Ascending aorta (tissue), 2 donors: ENCODE measurements around the gene ALG12. TPM values are rescaled to one million over a fixed set of nuclear protein-coding genes. Genes with fewer than 3 reads are reported as not detected.

Experiments used
- DNase-seq, 2 donors: peaks; one replicate each; pipeline ENCODE4 v3.0.0-alpha.2; 2019; ENCODE audit warnings: low spot score in 2 of 2
- H3K27ac ChIP-seq, 2 donors: fragments of 200-600 bp; sonication (generic); one replicate each; pipeline ENCODE4 v1.5.1; 2016 to 2017; ENCODE audit warnings: mild to moderate bottlenecking in 1 of 2
- H3K27me3 ChIP-seq: fragments of 200-600 bp; sonication (generic); one replicate; pipeline ENCODE4 v1.5.1; 2017
- H3K36me3 ChIP-seq, 2 donors: fragments of 200-600 bp; sonication (generic); one replicate each; pipeline ENCODE4 v1.5.1; 2016
- H3K4me1 ChIP-seq, 2 donors: fragments of 200-600 bp; sonication (generic); one replicate each; pipeline ENCODE4 v1.5.1; 2016 to 2017; ENCODE audit warnings: mild to moderate bottlenecking in 1 of 2
- H3K4me3 ChIP-seq, 2 donors: fragments of 200-600 bp; sonication (generic); one replicate each; pipeline ENCODE4 v1.5.1; 2016 to 2017; ENCODE audit warnings: mild to moderate bottlenecking in 1 of 2
- H3K9me3 ChIP-seq, 2 donors: fragments of 200-600 bp; sonication (generic); one replicate each; pipeline ENCODE4 v1.5.1; 2016
- CTCF ChIP-seq, 3 experiments: fragments of 200-600 bp in 2 of 3; fragments of 450-650 bp in 1 of 3; sonication (generic) in 2 of 3; IDR thresholded peaks; one replicate each; pipeline ENCODE4 v1.5.1; 2016 to 2019; ENCODE audit warnings: antibody characterized with exemption in 3 of 3, mild to moderate bottlenecking in 1 of 3, moderate library complexity in 1 of 3
- intact Hi-C: fragments of 100-400 bp; cut with DNase I; formaldehyde crosslinking; loops from one replicate; pipeline ENCODE4 v1.15.1; 2023
- total RNA-seq: library from RNA; depleted of rRNA; stranded (reverse); fragments of >200 nt; gene quantifications from one replicate; pipeline ENCODE4 v1.1.0, GENCODE V29; 2016

ALG12 gene
- total RNA-seq, 1 donor from 2014 or later = 6.9 TPM

GRCh38 chr22:49858827-49859226, 59.4 kb downstream of the ALG12 start:
- intact Hi-C loops = no loop called here
- no peak for DNase-seq
- Histone ChIP-seq H3K4me3 (no peak overlapping the region), H3K27me3 (no peaks in the 10 kb centered on the region), H3K36me3 (peaks cover 0 to 4% of the 10 kb centered on the region in 2 donors), H3K4me1 (peaks cover 0 to 11% of the 10 kb centered on the region in 2 donors), H3K9me3 (peaks cover 0 to 3% of the 10 kb centered on the region in 2 donors), H3K27ac (no peak overlapping the region)
- TF ChIP-seq CTCF (IDR thresholded peaks at IDR 0.05) = no peak

- H3K27ac ChIP-seq = no peak overlapping the region
- no peak overlapping the region for H3K4me3 ChIP-seq
- intact Hi-C loops = no loop called here
- TF ChIP-seq CTCF (IDR thresholded peaks at IDR 0.05) = no peak
- DNase-seq = no peak
- peaks cover 0 to 4% of the 10 kb centered on the region in 2 donors for H3K36me3 ChIP-seq
- H3K9me3 ChIP-seq = no peaks in the 10 kb centered on the region
- H3K4me1 ChIP-seq = peaks cover 0 to 14% of the 10 kb centered on the region in 2 donors
- no peaks in the 10 kb centered on the region for H3K27me3 ChIP-seq
Observed at GRCh38 chr22:49856766-49857618, 61.2 kb downstream of the ALG12 start.

GRCh38 chr22:49856343-49856742, 61.9 kb downstream of the ALG12 start:
- no peak for TF ChIP-seq CTCF (IDR thresholded peaks at IDR 0.05)
- Histone ChIP-seq H3K4me1 (peaks cover 0 to 14% of the 10 kb centered on the region in 2 donors), H3K9me3 (no peaks in the 10 kb centered on the region), H3K36me3 (peaks cover 0 to 4% of the 10 kb centered on the region in 2 donors), H3K4me3 (no peak overlapping the region), H3K27ac (no peak overlapping the region), H3K27me3 (no peaks in the 10 kb centered on the region)
- no peak for DNase-seq
- intact Hi-C loops = no loop called here

- intact Hi-C loops = no loop called here
- H3K27ac ChIP-seq = no peak overlapping the region
- peaks cover 0 to 4% of the 10 kb centered on the region in 2 donors for H3K36me3 ChIP-seq
Observed at GRCh38 chr22:49855251-49855911, 62.9 kb downstream of the ALG12 start.

More at GRCh38 chr22:49855251-49855911, 62.9 kb downstream of the ALG12 start:
- peaks cover 0 to 14% of the 10 kb centered on the region in 2 donors for H3K4me1 ChIP-seq
- peaks cover 3% of the 10 kb centered on the region for H3K27me3 ChIP-seq
- H3K4me3 ChIP-seq = peak overlapping the region; percentile 60 to 87
- no peak for DNase-seq
- H3K9me3 ChIP-seq = no peaks in the 10 kb centered on the region
- no peak for TF ChIP-seq CTCF (IDR thresholded peaks at IDR 0.05)
